Right hindlimb (tissue), 1 donor: Measurements from ENCODE around the gene CAMSAP1.

Experiments
- DNase-seq: peaks from one replicate; pipeline ENCODE4 v3.0.0-alpha.2; 2018

The CAMSAP1 gene

DNA sequence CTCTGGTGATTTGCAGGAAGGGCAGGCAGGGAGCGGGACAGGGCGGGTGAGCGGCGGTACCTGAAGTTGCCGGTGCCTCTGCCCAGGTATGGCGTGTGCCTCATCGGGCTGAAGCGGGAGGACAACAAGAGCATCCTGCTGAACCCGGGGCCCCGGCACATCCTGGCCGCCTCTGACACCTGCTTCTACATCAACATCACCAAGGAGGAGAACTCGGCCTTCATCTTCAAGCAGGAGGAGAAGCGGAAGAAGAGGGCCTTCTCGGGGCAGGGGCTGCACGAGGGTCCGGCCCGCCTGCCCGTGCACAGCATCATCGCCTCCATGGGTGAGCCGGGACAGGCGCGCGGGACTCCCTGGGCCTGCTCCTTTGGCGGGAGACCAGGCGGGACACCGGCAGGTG lies 136.6 kb downstream of the CAMSAP1 start:
- DNase-seq = no peak

DNA sequence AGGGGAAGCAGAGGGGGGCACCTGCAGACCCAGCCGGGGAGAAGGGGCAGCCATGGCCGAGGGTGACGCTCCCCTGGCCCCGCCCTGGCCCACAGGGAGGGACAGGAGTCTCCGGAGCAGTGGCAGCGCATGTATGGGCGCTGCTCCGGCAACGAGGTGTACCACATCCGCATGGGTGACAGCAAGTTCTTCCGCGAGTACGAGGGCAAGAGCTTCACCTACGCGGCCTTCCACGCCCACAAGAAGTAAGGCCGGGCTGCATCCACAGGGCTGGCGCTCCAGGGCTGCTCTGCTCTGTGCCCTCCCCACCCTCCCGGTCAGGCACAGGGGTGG lies 137.2 kb downstream of the CAMSAP1 start:
- DNase-seq = no peak

GRCh38 chr9:135769489-135770202 lies 137.7 kb downstream of the CAMSAP1 start:
- no peak for DNase-seq

GRCh38 chr9:135768516-135769218 lies 138.7 kb downstream of the CAMSAP1 start:
- DNase-seq = no peak

- DNase-seq = no peak
Observed at GRCh38 chr9:135766707-135767106, 140.6 kb downstream of the CAMSAP1 start.

DNA sequence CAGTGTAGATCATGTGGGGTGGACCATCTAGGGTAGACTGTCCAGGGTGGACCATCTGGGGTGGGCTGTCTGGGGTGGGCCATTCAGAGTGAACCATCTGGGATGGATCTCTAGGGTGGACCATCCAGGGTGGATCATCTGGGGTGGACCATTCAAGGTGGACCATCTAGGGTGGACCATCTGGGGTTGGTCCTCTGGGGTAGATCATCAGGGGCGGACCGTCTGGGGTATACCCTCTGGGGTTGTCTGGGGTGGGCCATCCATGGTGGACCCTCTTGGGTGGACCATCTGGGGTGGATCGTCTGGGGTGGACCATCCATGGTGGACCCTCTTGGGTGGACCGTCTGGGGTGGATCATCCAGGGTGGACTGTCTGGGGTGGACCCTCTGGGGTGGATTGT lies 141.1 kb downstream of the CAMSAP1 start:
- no peak for DNase-seq

DNA sequence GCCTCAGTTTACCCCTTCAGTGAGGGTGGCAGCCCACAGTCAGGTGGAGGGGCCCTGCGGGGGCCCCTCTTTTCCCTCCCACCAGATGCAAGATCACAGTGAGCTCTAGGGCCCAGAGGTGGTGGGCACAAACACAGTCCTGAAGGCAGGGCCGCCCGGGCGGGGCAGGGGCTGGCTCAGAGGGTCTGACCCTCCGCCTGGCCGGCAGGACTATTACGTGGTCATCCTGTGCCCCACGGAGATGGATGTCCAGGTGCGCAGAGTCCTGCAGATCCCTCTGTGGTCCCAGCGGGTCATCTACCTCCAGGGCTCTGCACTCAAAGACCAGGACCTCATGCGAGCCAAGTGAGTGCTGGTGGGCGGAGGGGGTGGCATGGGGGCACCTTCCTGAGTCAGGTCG lies 141.9 kb downstream of the CAMSAP1 start:
- DNase-seq = no peak

DNA sequence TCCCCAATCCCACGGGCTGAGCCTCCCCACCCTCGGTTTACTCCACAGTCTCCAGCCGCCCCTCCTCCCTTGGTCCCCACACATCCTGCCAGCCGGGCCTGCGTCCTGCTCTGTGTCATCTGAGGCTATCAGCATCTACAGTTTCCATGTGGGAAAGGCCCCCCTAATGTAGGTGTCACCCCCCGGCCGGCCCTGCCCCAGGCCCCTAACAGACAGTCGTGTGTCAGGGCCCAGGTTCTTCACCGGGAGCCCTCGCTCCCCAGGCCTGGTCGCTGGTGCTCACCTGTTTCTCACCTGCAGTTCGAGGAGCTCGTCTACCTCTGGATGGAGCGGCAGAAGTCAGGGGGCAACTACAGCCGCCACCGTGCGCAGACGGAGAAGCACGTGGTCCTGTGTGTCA lies 142.6 kb downstream of the CAMSAP1 start:
- DNase-seq = no peak

DNA sequence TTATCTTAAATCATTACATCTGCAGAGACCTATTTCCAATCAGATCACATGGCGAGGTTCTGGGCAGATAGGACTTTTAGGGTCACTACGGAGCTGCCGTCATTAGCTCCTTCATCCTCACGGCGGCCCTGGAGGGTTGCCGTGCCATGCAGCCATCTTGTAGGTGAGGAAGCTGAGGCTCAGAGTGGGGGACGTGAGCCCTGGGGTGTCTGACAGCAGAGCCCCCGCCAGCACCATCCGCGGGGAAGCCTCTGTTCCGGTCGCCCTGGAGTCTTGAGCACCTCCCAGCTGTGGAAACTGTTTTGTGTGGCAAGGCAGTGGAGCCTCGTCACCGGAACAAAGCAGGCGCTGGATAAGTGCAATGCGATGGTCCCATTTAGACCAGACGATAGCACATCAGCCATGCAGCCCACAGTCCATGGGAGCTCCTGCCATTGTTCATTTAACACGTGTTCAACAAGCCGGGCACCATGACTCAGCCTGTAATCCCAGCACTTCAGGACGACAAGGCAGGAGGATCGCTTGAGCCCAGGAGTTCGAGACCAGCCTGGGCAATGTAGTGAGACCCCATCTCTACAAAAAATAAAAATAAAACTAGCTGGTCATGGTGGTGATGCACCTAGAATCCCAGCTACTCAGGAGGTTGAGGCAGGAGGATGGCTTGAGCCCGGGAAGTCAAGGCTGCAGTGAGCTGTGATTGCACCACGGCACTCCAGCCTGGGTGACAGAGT lies 143.5 kb downstream of the CAMSAP1 start:
- DNase-seq = no peak

- DNase-seq = no peak
Observed at GRCh38 chr9:135762921-135763320, 144.4 kb downstream of the CAMSAP1 start.

DNA sequence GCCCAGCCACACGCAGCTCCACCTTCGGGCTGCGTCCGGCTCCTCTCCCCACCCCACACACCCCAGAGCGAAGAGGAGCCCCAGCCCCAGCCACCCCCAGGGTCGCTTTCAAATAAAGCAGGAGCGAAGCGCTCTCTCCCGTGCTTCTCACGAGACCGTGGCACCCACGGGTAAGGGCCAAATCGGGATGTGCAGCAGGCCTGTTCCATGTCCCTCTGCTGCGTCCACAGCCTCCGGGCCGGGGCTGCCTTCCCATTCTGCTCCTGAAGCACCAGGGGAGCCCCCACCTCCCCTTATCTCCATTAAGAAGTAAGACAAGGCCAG lies 145.5 kb downstream of the CAMSAP1 start:
- no peak for DNase-seq

DNA sequence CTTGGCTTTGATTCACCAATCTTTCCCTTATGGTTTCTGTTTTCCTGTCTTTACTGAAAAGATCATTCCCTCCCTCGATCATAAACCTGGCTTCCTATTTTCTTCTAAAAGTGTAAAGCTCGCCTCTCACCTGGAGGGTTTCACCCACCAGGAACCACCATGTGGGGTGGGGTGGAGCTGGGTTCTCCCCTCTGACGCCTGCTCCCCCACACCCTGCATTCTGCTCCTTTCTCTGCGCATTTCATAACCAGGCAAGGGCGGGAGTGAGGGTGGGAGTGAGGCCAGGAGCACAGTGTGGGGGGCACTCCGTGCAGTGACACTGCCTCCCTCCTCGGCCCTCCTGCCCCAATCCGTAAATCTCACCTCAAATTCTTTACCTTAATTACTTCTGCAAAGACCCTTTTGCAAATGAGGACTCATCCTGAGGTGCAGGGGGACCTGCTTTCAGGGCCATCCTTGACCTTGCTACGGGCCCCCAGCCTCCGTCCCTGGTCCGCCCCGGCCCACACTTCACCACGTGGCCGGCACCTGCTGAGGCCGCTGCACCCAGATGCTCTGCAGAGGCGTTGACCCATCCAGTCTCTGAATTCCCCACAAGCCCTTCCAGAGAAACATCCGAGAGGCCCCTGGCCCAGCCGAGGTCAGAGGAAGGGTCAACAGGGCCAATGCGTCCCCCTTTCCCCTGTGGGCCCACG lies 146.0 kb downstream of the CAMSAP1 start:
- no peak for DNase-seq

DNA sequence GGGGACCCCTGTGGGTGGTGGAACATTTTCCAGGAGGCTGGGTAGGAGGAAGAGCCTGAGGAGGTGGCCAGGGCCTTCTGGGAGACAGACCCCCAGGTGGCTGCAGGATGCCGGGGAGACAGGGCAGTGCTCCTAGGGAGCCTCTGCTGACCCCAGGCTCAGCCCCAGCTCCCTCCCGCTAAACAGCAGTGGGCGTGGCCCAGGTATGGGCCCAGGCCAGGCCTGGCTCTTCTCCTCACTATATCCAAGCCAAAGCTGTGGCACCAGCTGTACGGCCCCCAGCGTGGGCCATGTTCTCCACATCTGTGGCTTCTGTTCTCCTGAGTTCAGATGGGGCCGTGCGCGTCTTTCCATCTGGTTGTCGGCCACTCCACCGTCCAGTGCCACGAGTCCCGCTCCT lies 146.9 kb downstream of the CAMSAP1 start:
- no peak for DNase-seq

- no peak for DNase-seq
Observed at GRCh38 chr9:135759676-135760300, 147.6 kb downstream of the CAMSAP1 start.

DNA sequence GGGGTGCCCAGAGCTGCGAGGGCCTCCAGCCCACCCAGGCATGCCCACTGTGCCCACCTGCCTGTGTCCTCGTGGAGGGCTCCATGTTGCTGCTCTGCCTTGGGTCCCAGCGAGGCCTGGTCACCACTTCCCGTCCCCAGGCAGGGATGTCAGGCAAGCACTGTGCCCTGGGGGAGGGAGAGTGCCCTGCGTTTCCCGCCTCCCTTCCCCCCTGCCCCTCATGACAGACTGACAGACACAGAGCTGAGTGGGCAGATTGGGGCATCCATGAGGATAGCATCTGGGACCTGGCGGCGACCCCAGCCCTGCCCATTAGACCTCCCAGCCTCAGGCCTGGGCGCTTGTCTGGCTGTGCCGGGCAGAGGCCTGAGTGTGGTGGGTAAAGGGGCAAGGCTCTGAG lies 148.5 kb downstream of the CAMSAP1 start:
- DNase-seq = no peak
